KMS-11 (cell line): Measurements from ENCODE around the gene KDELR1.

Source experiments
- H2AFZ ChIP-seq: fragments of 200-600 bp; sonication (generic); 2 replicates; pipeline ENCODE4 v1.6.1; 2016; ENCODE audit warnings: antibody characterized with exemption, mixed run types, low read depth
- H3K27ac ChIP-seq: fragments of 200-600 bp; sonication (generic); 2 replicates; pipeline ENCODE4 v1.6.1; 2016; ENCODE audit warnings: mild to moderate bottlenecking, mixed run types
- H3K27me3 ChIP-seq: fragments of 200-600 bp; sonication (generic); 2 replicates; pipeline ENCODE4 v1.6.1; 2017; ENCODE audit warnings: mild to moderate bottlenecking, low read depth, mixed run types, moderate library complexity; ENCODE audit not compliant: insufficient read depth
- H3K36me3 ChIP-seq: fragments of 200-600 bp; sonication (generic); 2 replicates; pipeline ENCODE4 v1.6.1; 2017; ENCODE audit warnings: mild to moderate bottlenecking, mixed run types; ENCODE audit not compliant: insufficient read depth
- H3K4me1 ChIP-seq: fragments of 200-600 bp; sonication (generic); 2 replicates; pipeline ENCODE4 v1.6.1; 2016; ENCODE audit warnings: mild to moderate bottlenecking, low read depth, mixed run types; ENCODE audit not compliant: poor library complexity, severe bottlenecking
- H3K4me2 ChIP-seq: fragments of 200-600 bp; sonication (generic); 2 replicates; pipeline ENCODE4 v1.7.0; 2016; ENCODE audit warnings: mild to moderate bottlenecking, mixed run types
- H3K4me3 ChIP-seq: fragments of 200-600 bp; sonication (generic); IDR thresholded peaks from 2 replicates; pipeline ENCODE4 v1.6.1; 2017; ENCODE audit warnings: low read depth, low read length, mixed read lengths; ENCODE audit not compliant: insufficient read depth
- H3K79me2 ChIP-seq: fragments of 200-600 bp; sonication (generic); 2 replicates; pipeline ENCODE4 v1.6.1; 2016; ENCODE audit warnings: low read depth, mixed run types; ENCODE audit not compliant: insufficient read depth
- H3K9ac ChIP-seq: fragments of 200-600 bp; sonication (generic); 2 replicates; pipeline ENCODE4 v1.6.1; 2016; ENCODE audit warnings: mild to moderate bottlenecking, mixed run types
- H4K20me1 ChIP-seq: fragments of 200-600 bp; sonication (generic); 2 replicates; pipeline ENCODE4 v1.6.1; 2016; ENCODE audit warnings: mild to moderate bottlenecking, mixed run types; ENCODE audit not compliant: insufficient read depth
- CTCF ChIP-seq: fragments of 200-600 bp; sonication (generic); conservative IDR thresholded peaks from 2 replicates; pipeline ENCODE4 v1.6.1; 2017; ENCODE audit warnings: low read depth, mild to moderate bottlenecking, antibody characterized with exemption, low read length, moderate library complexity, mixed read lengths

The KDELR1 gene

GRCh38 chr19:48350856-48351255 lies 40.5 kb downstream of the KDELR1 start:
- Histone ChIP-seq H3K4me3 (no peak overlapping the region), H3K4me2 (no peak overlapping the region), H3K27ac (no peak overlapping the region), H3K9ac (no peak overlapping the region), H3K79me2 (no peaks in the 10 kb centered on the region), H3K27me3 (no peaks in the 10 kb centered on the region), H4K20me1 (no peaks in the 10 kb centered on the region), H3K4me1 (peaks cover 8% of the 10 kb centered on the region), H2AFZ (no peak overlapping the region), H3K36me3 (no peaks in the 10 kb centered on the region)
- TF ChIP-seq CTCF, result no peak

GRCh38 chr19:48348737-48349136 lies 42.6 kb downstream of the KDELR1 start:
- H3K4me3 ChIP-seq, result no peak overlapping the region
- TF ChIP-seq CTCF, result no peak
- H4K20me1 ChIP-seq, result no peaks in the 10 kb centered on the region
- no peaks in the 10 kb centered on the region for H3K27me3 ChIP-seq
- H3K4me1 ChIP-seq, result peaks cover 8% of the 10 kb centered on the region
- H3K79me2 ChIP-seq, result no peaks in the 10 kb centered on the region
- H3K27ac ChIP-seq, result no peak overlapping the region
- no peak overlapping the region for H2AFZ ChIP-seq
- no peaks in the 10 kb centered on the region for H3K36me3 ChIP-seq
- no peak overlapping the region for H3K4me2 ChIP-seq
- no peak overlapping the region for H3K9ac ChIP-seq

GRCh38 chr19:48348045-48348444 lies 43.3 kb downstream of the KDELR1 start:
- H2AFZ ChIP-seq, result no peak overlapping the region
- no peak for TF ChIP-seq CTCF
- no peak overlapping the region for H3K9ac ChIP-seq
- peaks cover 8% of the 10 kb centered on the region for H3K4me1 ChIP-seq
- H3K27ac ChIP-seq, result no peak overlapping the region
- no peaks in the 10 kb centered on the region for H3K36me3 ChIP-seq
- H4K20me1 ChIP-seq, result no peaks in the 10 kb centered on the region
- H3K79me2 ChIP-seq, result no peaks in the 10 kb centered on the region
- no peak overlapping the region for H3K4me2 ChIP-seq
- no peaks in the 10 kb centered on the region for H3K27me3 ChIP-seq
- no peak overlapping the region for H3K4me3 ChIP-seq

GRCh38 chr19:48346191-48346590 lies 45.2 kb downstream of the KDELR1 start:
- Histone ChIP-seq H3K27me3 (no peaks in the 10 kb centered on the region), H2AFZ (no peak overlapping the region), H3K4me1 (peaks cover 4% of the 10 kb centered on the region), H3K4me2 (no peak overlapping the region), H3K4me3 (no peak overlapping the region), H3K36me3 (no peaks in the 10 kb centered on the region), H3K27ac (no peak overlapping the region), H3K9ac (no peak overlapping the region), H4K20me1 (no peaks in the 10 kb centered on the region), H3K79me2 (no peaks in the 10 kb centered on the region)
- no peak for TF ChIP-seq CTCF
